Mucosa of descending colon (tissue), 3 donors: ENCODE measurements around the gene SLC27A1. TPM values are rescaled to one million over a fixed set of nuclear protein-coding genes. Genes with fewer than 3 reads are reported as not detected.

Source experiments
- ATAC-seq: fragments of 200-7000 bp; cut with Tn5 transposase; one replicate; pipeline ENCODE4 v1.9.1; 2020; ENCODE audit warnings: mild to moderate bottlenecking, moderate library complexity
- DNase-seq, 3 donors: peaks; one replicate each; pipeline ENCODE4 v3.0.0-alpha.2; 2020
- H3K36me3 ChIP-seq: fragments of 200-600 bp; one replicate; pipeline ENCODE4 v1.8.0; 2021; ENCODE audit warnings: low read depth, mild to moderate bottlenecking
- H3K4me1 ChIP-seq: fragments of 200-600 bp; one replicate; pipeline ENCODE4 v1.8.0; 2021; ENCODE audit warnings: low read depth, mild to moderate bottlenecking
- H3K4me3 ChIP-seq: fragments of 200-600 bp; one replicate; pipeline ENCODE4 v1.8.0; 2021; ENCODE audit warnings: mild to moderate bottlenecking
- H3K9me3 ChIP-seq: fragments of 200-600 bp; one replicate; pipeline ENCODE4 v1.8.0; 2021; ENCODE audit warnings: mild to moderate bottlenecking
- CTCF ChIP-seq: fragments of 200-600 bp; IDR thresholded peaks from one replicate; pipeline ENCODE4 v1.8.0; 2022; ENCODE audit warnings: antibody characterized with exemption, mild to moderate bottlenecking
- intact Hi-C, 2 donors: fragments of 100-400 bp; cut with DNase I in 1 of 2; cut with micrococcal nuclease in 1 of 2; formaldehyde crosslinking; loops; one replicate each; pipeline versions ENCODE4 v1.11.0 to v1.11.1; 2022; cut with DNase I, micrococcal nuclease
- total RNA-seq, 3 donors: library from RNA; stranded (reverse); fragmentation: NEBNext Ultra II Directional in 2 of 3; extraction: Animal tissue kit (Norgen Biotek cat#: 25700) in 2 of 3; gene quantifications; one replicate each; pipeline versions ENCODE4 v1.2.1 to v1.2.4, GENCODE V29; 2021 to 2023
- donor health status: DM: no; HTN: no; CAD: no; lungs with moderate emphysema.
- donor health status: DM: no; HTN: no; CAD: no.
- donor health status: DM: no; HTN: yes; CAD: no.

The SLC27A1 gene
- total RNA-seq, 3 donors from 2014 or later = 5.7 to 17.2 (median 6.2) TPM

- ATAC-seq (no peak), DNase-seq (no peak)
- Histone ChIP-seq H3K36me3 (no peaks in the 10 kb centered on the region), H3K4me1 (no peaks in the 10 kb centered on the region), H3K4me3 (no peak overlapping the region), H3K9me3 (no peaks in the 10 kb centered on the region)
- intact Hi-C loops = no loop called here
- TF ChIP-seq CTCF = no peak
These were observed 15.7 kb upstream of the SLC27A1 start for GRCh38 chr19:17454576-17455071.

- ATAC-seq = no peak
These were observed 14.8 kb upstream of the SLC27A1 start for GRCh38 chr19:17455308-17456123.

GRCh38 chr19:17456127-17456526, 14.2 kb upstream of the SLC27A1 start:
- ATAC-seq (no peak), DNase-seq (no peak)
- no peaks in the 10 kb centered on the region for H3K4me1 ChIP-seq
- TF ChIP-seq CTCF = no peak
- no peaks in the 10 kb centered on the region for H3K36me3 ChIP-seq
- H3K9me3 ChIP-seq = no peaks in the 10 kb centered on the region
- no peak overlapping the region for H3K4me3 ChIP-seq
- intact Hi-C loops = no loop called here

More at GRCh38 chr19:17455308-17456123, 14.8 kb upstream of the SLC27A1 start:
- intact Hi-C loops = no loop called here
- no peaks in the 10 kb centered on the region for H3K9me3 ChIP-seq
- no peaks in the 10 kb centered on the region for H3K36me3 ChIP-seq
- no peak for DNase-seq
- H3K4me1 ChIP-seq = no peaks in the 10 kb centered on the region
- TF ChIP-seq CTCF = no peak
- H3K4me3 ChIP-seq = no peak overlapping the region

GRCh38 chr19:17457616-17458015, 12.7 kb upstream of the SLC27A1 start:
- intact Hi-C loops = no loop called here
- Histone ChIP-seq H3K4me3 (no peak overlapping the region), H3K36me3 (no peaks in the 10 kb centered on the region), H3K9me3 (no peaks in the 10 kb centered on the region), H3K4me1 (no peaks in the 10 kb centered on the region)
- TF ChIP-seq CTCF = no peak
- DNase-seq (no peak), ATAC-seq (no peak)

GRCh38 chr19:17458970-17459369, 11.4 kb upstream of the SLC27A1 start:
- intact Hi-C loops = no loop called here
- TF ChIP-seq CTCF = no peak
- no peak for ATAC-seq
- H3K4me3 ChIP-seq = no peak overlapping the region
- H3K4me1 ChIP-seq = no peaks in the 10 kb centered on the region
- no peaks in the 10 kb centered on the region for H3K9me3 ChIP-seq
- DNase-seq = no peak
- H3K36me3 ChIP-seq = no peaks in the 10 kb centered on the region
